DND-41 (cell line): ENCODE data around the gene ALDOB.

Experiments
- ATAC-seq: fragments of 200-7000 bp; cut with Tn5 transposase; 3 replicates; pipeline ENCODE4 v1.9.1; 2021; ENCODE audit warnings: low read depth; ENCODE audit not compliant: insufficient read depth
- DNase-seq: peaks from one replicate; pipeline ENCODE4 v3.0.0-alpha.2; 2020
- H2AFZ ChIP-seq: 2 replicates; pipeline ENCODE4 v1.6.0; 2012; ENCODE audit warnings: low read depth, low read length
- H3K27ac ChIP-seq: 2 replicates; pipeline ENCODE4 v1.5.1; 2012; ENCODE audit warnings: low read length, inconsistent platforms
- H3K27me3 ChIP-seq: fragments of 200-600 bp; sonication (generic); 2 replicates; pipeline ENCODE4 v1.6.0; 2012; ENCODE audit warnings: low read length, mild to moderate bottlenecking, inconsistent platforms; ENCODE audit not compliant: insufficient read depth, poor library complexity
- H3K36me3 ChIP-seq: 2 replicates; pipeline ENCODE4 v1.5.1; 2012; ENCODE audit warnings: low read length, inconsistent platforms; ENCODE audit not compliant: insufficient read depth
- H3K4me1 ChIP-seq: 2 replicates; pipeline ENCODE4 v1.5.1; 2012; ENCODE audit warnings: mild to moderate bottlenecking, low read length; ENCODE audit not compliant: insufficient read depth
- H3K4me2 ChIP-seq: 2 replicates; pipeline ENCODE4 v1.6.0; 2012; ENCODE audit warnings: mild to moderate bottlenecking, moderate library complexity, low read length, inconsistent platforms; ENCODE audit not compliant: insufficient read depth
- H3K4me3 ChIP-seq, 2 experiments: fragments of 200-600 bp in 1 of 2; shearing (Covaris generic) in 1 of 2; 2 replicates each; pipeline ENCODE4 v1.5.1; 2012 to 2016; ENCODE audit warnings: inconsistent platforms in 2 of 2, low read length in 2 of 2, mild to moderate bottlenecking in 2 of 2, low read depth in 1 of 2, moderate library complexity in 1 of 2
- H3K79me2 ChIP-seq: 2 replicates; pipeline ENCODE4 v1.6.0; 2012; ENCODE audit warnings: low read length, inconsistent platforms; ENCODE audit not compliant: insufficient read depth
- H3K9ac ChIP-seq: 2 replicates; pipeline ENCODE4 v1.6.0; 2012; ENCODE audit warnings: low read depth, mild to moderate bottlenecking, inconsistent platforms, low read length, moderate library complexity
- H3K9me3 ChIP-seq: 2 replicates; pipeline ENCODE4 v1.5.1; 2012; ENCODE audit warnings: low read length, moderate library complexity, mild to moderate bottlenecking, inconsistent platforms; ENCODE audit not compliant: insufficient read depth, severe bottlenecking
- H4K20me1 ChIP-seq: 2 replicates; pipeline ENCODE4 v1.6.0; 2012; ENCODE audit warnings: low read length; ENCODE audit not compliant: insufficient read depth
- EZH2 ChIP-seq: IDR thresholded peaks from 3 replicates; pipeline ENCODE4 v1.6.1; 2012; ENCODE audit warnings: borderline replicate concordance, low read depth, mild to moderate bottlenecking, moderate library complexity, low read length, inconsistent platforms; ENCODE audit not compliant: severe bottlenecking
- TF ChIP-seq, protein P1 (sequence below): IDR thresholded peaks from 2 replicates; pipeline ENCODE4 v1.5.1; 2012; ENCODE audit warnings: borderline replicate concordance, low read length, moderate library complexity, mild to moderate bottlenecking; ENCODE audit not compliant: poor library complexity, severe bottlenecking; ENCODE audit errors: extremely low read depth

The ALDOB gene

DNA sequence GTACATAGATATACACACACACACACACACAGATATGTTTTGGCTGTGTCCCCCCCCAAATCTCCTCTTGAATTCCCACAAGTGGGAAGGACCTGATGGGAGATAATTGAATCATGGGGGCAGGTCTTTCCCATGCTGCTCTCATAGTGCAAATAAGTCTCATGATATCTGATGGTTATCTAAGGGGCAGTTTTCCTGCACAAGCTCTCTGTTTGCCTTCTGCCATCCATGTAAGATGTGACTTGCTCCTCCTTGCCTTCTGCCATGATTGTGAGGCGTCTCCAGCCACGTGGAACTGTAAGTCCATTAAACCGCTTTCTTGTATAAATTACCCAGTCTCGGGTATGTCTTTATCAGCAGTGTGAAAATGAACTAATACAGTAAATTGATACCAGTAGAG is 15.9 kb upstream of the ALDOB start:
- Histone ChIP-seq H3K4me2 (no peak overlapping the region), H3K9me3 (no peaks in the 10 kb centered on the region), H3K27ac (no peak overlapping the region), H3K4me1 (no peaks in the 10 kb centered on the region), H3K4me3 (no peak overlapping the region), H3K36me3 (no peaks in the 10 kb centered on the region), H4K20me1 (no peaks in the 10 kb centered on the region), H3K9ac (no peak overlapping the region), H3K79me2 (no peaks in the 10 kb centered on the region), H3K27me3 (no peaks in the 10 kb centered on the region), H2AFZ (no peak overlapping the region)
- ATAC-seq (no peak), DNase-seq (no peak)
- no peak for TF ChIP-seq EZH2

DNA sequence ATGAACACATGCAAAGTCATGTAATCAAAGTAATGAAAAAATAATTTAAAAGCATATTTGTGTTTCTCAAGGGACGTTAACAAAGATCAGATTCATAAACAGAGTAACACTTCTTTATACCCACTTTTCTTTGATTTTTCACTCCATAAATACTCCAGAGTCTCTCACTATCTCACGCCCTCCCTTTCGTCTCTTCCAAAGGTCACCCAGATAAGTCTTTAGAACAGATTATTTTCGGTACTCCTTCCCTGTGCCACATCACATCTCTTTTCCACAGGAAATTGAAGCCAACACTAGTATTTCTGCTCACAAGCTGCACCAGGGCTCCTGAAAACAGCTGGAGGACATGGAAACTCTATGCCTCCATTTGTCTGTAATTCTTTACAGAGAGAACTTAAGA is 15.4 kb upstream of the ALDOB start:
- TF ChIP-seq, protein P1, sequence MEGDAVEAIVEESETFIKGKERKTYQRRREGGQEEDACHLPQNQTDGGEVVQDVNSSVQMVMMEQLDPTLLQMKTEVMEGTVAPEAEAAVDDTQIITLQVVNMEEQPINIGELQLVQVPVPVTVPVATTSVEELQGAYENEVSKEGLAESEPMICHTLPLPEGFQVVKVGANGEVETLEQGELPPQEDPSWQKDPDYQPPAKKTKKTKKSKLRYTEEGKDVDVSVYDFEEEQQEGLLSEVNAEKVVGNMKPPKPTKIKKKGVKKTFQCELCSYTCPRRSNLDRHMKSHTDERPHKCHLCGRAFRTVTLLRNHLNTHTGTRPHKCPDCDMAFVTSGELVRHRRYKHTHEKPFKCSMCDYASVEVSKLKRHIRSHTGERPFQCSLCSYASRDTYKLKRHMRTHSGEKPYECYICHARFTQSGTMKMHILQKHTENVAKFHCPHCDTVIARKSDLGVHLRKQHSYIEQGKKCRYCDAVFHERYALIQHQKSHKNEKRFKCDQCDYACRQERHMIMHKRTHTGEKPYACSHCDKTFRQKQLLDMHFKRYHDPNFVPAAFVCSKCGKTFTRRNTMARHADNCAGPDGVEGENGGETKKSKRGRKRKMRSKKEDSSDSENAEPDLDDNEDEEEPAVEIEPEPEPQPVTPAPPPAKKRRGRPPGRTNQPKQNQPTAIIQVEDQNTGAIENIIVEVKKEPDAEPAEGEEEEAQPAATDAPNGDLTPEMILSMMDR, result no peak
- TF ChIP-seq EZH2, result no peak
- Histone ChIP-seq H3K9ac (no peak overlapping the region), H3K36me3 (no peaks in the 10 kb centered on the region), H3K27me3 (no peaks in the 10 kb centered on the region), H2AFZ (no peak overlapping the region), H3K4me1 (no peaks in the 10 kb centered on the region), H3K27ac (no peak overlapping the region), H3K9me3 (no peaks in the 10 kb centered on the region), H3K4me3 (no peak overlapping the region), H3K4me2 (no peak overlapping the region), H3K79me2 (no peaks in the 10 kb centered on the region), H4K20me1 (no peaks in the 10 kb centered on the region)
- DNase-seq, result no peak
- ATAC-seq, result no peak

DNA sequence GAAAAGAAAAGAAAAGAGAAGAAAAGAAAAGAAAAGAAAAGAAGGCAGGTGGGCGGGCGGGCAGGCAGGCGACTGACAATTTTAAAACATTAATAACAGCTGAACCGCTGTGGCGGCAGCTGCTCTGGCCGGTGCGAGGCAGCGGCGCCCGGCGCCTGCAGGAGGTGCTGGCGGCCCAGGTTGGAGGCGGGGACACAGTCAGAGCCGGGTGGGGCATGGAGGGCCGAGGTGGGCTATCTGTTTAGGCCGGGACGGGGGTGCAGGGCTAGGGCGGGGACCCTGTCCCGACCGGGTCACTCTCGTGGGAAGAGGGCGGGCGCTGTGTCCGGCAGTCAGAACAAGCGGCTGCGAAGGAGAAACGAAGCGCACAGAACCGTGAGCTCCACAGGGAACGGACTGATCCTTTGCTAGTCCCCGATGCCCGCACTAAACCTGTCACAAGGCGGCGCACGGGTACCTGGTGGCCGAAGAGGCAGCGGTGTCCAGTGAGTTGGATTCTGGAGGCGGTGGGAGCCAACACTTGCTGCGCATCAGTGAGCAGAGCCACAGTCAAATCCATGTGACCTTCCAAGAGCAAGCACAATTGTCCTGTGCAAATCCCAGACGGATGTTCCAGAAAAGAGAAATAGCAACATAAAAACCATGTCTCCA is 13.6 kb upstream of the ALDOB start:
- no peak overlapping the region for H2AFZ ChIP-seq
- H3K9ac ChIP-seq, result no peak overlapping the region
- H3K9me3 ChIP-seq, result no peaks in the 10 kb centered on the region
- H3K27ac ChIP-seq, result no peak overlapping the region
- no peak for DNase-seq
- H3K4me1 ChIP-seq, result no peaks in the 10 kb centered on the region
- no peak overlapping the region for H3K4me3 ChIP-seq
- ATAC-seq, result no peak
- H3K79me2 ChIP-seq, result no peaks in the 10 kb centered on the region
- no peak for TF ChIP-seq EZH2
- TF ChIP-seq, protein P1, result no peak
- no peaks in the 10 kb centered on the region for H3K27me3 ChIP-seq
- H3K36me3 ChIP-seq, result no peaks in the 10 kb centered on the region
- H3K4me2 ChIP-seq, result no peak overlapping the region
- H4K20me1 ChIP-seq, result no peaks in the 10 kb centered on the region

DNA sequence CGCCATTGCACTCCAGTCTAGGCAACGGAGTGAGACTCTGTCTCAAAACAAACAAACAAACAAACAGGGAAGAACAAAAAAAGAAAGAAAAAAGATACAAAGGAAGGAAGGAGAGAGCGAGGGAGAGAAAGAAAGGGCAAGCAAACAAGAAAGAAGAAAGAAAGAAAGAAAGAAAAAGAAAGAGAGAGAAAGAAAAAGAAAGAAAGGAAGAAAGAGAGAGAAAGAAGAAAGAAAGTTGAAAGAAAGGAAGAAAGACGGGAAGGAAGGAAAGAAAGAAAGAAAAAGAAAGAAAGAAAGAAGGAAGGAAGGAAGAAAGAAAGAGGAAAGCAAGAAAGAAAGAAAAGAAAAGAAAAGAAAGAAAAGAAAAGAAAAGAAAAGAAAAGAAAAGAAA is 13.1 kb upstream of the ALDOB start:
- H3K9ac ChIP-seq, result no peak overlapping the region
- H3K4me1 ChIP-seq, result no peaks in the 10 kb centered on the region

More for the DNA sequence above, 13.1 kb upstream of the ALDOB start:
- no peak overlapping the region for H2AFZ ChIP-seq
- ATAC-seq (no peak), DNase-seq (no peak)
- no peaks in the 10 kb centered on the region for H3K27me3 ChIP-seq
- no peak overlapping the region for H3K27ac ChIP-seq
- no peaks in the 10 kb centered on the region for H3K36me3 ChIP-seq
- H4K20me1 ChIP-seq, result no peaks in the 10 kb centered on the region
- H3K79me2 ChIP-seq, result no peaks in the 10 kb centered on the region
- no peak overlapping the region for H3K4me2 ChIP-seq
- no peaks in the 10 kb centered on the region for H3K9me3 ChIP-seq
- H3K4me3 ChIP-seq, result no peak overlapping the region
- TF ChIP-seq, protein P1, result no peak
- TF ChIP-seq EZH2, result no peak
